ENCODE results near the gene MICALL2. TPM values are rescaled to one million over a fixed set of nuclear protein-coding genes. Genes with fewer than 3 reads are reported as not detected.

Gene MICALL2
- total RNA-seq, 1 donor from 2014 or later: 14.7 TPM

DNA sequence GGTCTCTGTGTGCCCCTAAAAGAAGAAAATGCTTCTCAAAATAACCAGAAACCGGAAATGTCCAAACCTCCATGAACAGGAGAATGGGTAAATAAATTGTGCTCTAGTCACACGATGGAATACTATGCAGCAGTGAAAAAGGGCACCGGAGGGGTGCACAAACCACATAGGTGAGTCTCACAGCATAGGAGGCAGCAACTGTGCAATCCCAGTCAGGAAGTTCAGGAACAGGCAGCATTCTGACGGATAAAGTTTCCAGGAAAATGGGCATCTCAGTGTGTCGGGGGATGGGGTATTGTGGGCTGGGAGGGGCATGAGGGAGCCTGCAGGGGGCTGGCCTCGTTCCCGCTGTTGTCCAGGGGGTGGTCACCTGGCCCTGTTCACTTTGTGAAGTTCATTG is 63.1 kb downstream of the MICALL2 start:
- H3K27me3 ChIP-seq (ENCODE audit: control insufficient read depth, insufficient read depth, low read length): peaks cover 26% of the 10 kb centered on the region
- TF ChIP-seq, protein P1, sequence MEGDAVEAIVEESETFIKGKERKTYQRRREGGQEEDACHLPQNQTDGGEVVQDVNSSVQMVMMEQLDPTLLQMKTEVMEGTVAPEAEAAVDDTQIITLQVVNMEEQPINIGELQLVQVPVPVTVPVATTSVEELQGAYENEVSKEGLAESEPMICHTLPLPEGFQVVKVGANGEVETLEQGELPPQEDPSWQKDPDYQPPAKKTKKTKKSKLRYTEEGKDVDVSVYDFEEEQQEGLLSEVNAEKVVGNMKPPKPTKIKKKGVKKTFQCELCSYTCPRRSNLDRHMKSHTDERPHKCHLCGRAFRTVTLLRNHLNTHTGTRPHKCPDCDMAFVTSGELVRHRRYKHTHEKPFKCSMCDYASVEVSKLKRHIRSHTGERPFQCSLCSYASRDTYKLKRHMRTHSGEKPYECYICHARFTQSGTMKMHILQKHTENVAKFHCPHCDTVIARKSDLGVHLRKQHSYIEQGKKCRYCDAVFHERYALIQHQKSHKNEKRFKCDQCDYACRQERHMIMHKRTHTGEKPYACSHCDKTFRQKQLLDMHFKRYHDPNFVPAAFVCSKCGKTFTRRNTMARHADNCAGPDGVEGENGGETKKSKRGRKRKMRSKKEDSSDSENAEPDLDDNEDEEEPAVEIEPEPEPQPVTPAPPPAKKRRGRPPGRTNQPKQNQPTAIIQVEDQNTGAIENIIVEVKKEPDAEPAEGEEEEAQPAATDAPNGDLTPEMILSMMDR (IDR thresholded peaks at IDR 0.05; ENCODE audit: insufficient read depth, low read length, poor library complexity, severe bottlenecking): no peak
- no peaks in the 10 kb centered on the region for H3K36me3 ChIP-seq (ENCODE audit: control insufficient read depth, insufficient read depth, low read length)
- no peak overlapping the region for H3K4me3 ChIP-seq (ENCODE audit: low read depth, low read length)
- no peak for DNase-seq (ENCODE audit: low read depth)

GRCh38 chr7:1395211-1396070 is 63.8 kb downstream of the MICALL2 start:
- Histone ChIP-seq H3K27me3 (ENCODE audit: control insufficient read depth, insufficient read depth, low read length) (peaks cover 27% of the 10 kb centered on the region), H3K36me3 (ENCODE audit: control insufficient read depth, insufficient read depth, low read length) (no peaks in the 10 kb centered on the region), H3K4me3 (ENCODE audit: low read depth, low read length) (no peak overlapping the region)
- TF ChIP-seq, protein P1 (IDR thresholded peaks at IDR 0.05; ENCODE audit: insufficient read depth, low read length, poor library complexity, severe bottlenecking): no peak
- DNase-seq (ENCODE audit: low read depth): no peak

DNA sequence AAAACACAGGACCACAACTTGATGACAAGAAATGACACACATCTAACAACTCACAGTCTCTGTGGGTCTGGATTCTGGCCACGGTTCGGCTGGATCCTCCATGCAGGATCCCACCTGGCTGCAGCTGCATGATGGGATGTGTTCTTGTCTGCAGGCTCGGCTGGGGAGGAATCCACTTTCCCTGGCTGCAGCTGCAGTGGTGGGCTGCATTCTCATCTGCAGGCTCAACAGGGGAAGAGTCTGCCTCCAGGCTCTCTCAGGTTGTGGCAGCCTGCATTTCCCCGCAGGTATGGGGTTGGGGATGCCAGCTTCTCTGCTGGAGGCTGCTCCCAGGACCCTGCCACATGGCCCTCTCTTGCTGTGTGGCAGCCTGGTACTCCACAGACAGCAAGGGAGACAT is 64.9 kb downstream of the MICALL2 start:
- no peaks in the 10 kb centered on the region for H3K36me3 ChIP-seq (ENCODE audit: control insufficient read depth, insufficient read depth, low read length)
- no peak for DNase-seq (ENCODE audit: low read depth)
- no peak overlapping the region for H3K4me3 ChIP-seq (ENCODE audit: low read depth, low read length)
- TF ChIP-seq, protein P1 (IDR thresholded peaks at IDR 0.05; ENCODE audit: insufficient read depth, low read length, poor library complexity, severe bottlenecking): no peak
- peaks cover 25% of the 10 kb centered on the region for H3K27me3 ChIP-seq (ENCODE audit: control insufficient read depth, insufficient read depth, low read length)

DNA sequence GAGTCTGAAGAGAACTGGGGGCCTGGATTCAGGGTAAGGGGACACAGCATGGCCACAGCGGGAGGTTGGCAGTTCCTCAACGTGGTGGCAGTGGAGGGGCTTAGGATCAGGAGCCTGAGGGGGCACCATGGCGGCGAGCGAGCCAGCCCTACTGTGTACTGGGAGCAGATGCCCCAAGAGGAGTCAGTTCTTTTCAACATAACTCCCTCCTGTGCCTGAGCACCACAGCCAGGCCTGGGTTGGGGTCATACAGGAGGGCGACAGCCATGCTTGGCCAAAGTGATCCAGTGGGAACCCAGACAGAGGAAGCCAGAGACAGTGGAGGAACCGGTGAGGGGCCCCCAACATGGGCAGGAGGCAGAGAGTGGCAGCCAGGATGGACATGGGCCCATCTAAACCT is 65.8 kb downstream of the MICALL2 start:
- DNase-seq (ENCODE audit: low read depth): no peak
- Histone ChIP-seq H3K36me3 (ENCODE audit: control insufficient read depth, insufficient read depth, low read length) (no peaks in the 10 kb centered on the region), H3K4me3 (ENCODE audit: low read depth, low read length) (no peak overlapping the region), H3K27me3 (ENCODE audit: control insufficient read depth, insufficient read depth, low read length) (peaks cover 30% of the 10 kb centered on the region)
- TF ChIP-seq, protein P1 (IDR thresholded peaks at IDR 0.05; ENCODE audit: insufficient read depth, low read length, poor library complexity, severe bottlenecking): no peak

- no peak for DNase-seq (ENCODE audit: low read depth)
- no peak overlapping the region for H3K4me3 ChIP-seq (ENCODE audit: low read depth, low read length)
- H3K27me3 ChIP-seq (ENCODE audit: control insufficient read depth, insufficient read depth, low read length): peaks cover 36% of the 10 kb centered on the region
- TF ChIP-seq, protein P1 (IDR thresholded peaks at IDR 0.05; ENCODE audit: insufficient read depth, low read length, poor library complexity, severe bottlenecking): no peak
- no peaks in the 10 kb centered on the region for H3K36me3 ChIP-seq (ENCODE audit: control insufficient read depth, insufficient read depth, low read length)
These were observed 66.7 kb downstream of the MICALL2 start for GRCh38 chr7:1392556-1392955.

- Histone ChIP-seq H3K4me3 (ENCODE audit: low read depth, low read length) (no peak overlapping the region), H3K27me3 (ENCODE audit: control insufficient read depth, insufficient read depth, low read length) (peaks cover 42% of the 10 kb centered on the region), H3K36me3 (ENCODE audit: control insufficient read depth, insufficient read depth, low read length) (no peaks in the 10 kb centered on the region)
- DNase-seq (ENCODE audit: low read depth): no peak
- TF ChIP-seq, protein P1 (IDR thresholded peaks at IDR 0.05; ENCODE audit: insufficient read depth, low read length, poor library complexity, severe bottlenecking): no peak
These were observed 67.8 kb downstream of the MICALL2 start for GRCh38 chr7:1391449-1391848.

Data from kidney epithelial cell (primary cell).